HG02798 (cell line): ENCODE data around the gene MCCC1.
A peak's percentile ranks its signal among the peaks of the same experiment; 100 is the strongest.

Experiments
- ATAC-seq: cut with Tn5 transposase; IDR thresholded peaks from one replicate; pipeline ENCODE4 v1.9.1; 2021; ENCODE audit warnings: mild to moderate bottlenecking; ENCODE audit not compliant: unreplicated experiment, poor library complexity

MCCC1 gene

DNA sequence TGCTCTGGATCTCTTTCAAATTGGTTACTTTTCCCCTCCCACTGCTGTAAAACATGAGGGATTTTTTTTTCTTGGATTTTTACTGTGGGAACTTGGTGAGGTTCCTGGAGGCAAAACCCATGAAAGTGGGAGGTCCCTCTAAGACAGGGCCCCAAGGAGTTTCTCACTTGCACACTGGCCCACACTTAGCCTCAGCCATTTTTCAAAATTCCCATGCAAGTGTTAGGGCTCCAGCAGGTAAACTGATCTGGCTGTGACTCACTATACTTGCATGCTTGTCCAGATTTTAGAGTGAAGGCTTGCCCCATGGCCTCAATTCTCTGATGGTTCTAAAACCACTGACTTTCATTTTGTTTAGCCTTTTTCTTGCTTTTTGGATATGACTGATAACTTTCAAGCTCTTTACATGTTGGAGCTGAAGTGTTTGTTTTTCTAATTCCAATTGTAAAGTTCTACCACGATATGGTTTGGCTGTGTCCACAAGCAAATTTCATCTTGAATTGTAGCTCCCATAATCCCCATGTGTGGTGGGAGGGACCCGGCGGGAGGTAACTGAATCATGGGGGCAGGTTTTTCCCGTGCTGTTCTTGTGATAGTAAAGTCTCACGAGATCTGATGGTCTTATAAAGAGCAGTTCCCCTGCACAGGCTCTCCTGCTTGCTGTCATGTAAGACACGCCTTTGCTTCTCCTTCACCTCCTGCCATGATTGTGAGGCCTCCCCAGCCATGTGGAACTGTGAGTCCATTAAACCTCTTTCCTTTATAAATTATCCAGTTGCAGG, 37.7 kb downstream of the MCCC1 start:
- ATAC-seq, result no peak

DNA sequence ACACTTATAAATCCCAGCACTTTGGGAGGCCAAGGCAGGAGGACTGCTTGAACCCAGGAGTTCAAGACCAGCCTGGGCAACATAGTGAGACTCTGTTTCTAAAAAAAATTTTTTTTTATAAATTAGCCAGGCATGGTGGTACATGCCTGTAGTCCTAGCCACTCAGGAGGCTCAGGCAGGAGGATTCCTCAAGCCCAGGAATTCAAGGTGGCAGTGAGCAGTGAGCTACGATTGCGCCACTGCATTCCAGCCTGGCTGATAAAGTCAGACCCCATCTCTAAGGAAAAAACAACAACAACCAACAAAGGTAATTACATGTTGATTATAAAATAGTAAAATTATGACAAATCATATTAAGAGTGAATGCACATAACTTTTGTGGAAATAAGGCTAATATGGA, 40.9 kb downstream of the MCCC1 start:
- no peak for ATAC-seq

DNA sequence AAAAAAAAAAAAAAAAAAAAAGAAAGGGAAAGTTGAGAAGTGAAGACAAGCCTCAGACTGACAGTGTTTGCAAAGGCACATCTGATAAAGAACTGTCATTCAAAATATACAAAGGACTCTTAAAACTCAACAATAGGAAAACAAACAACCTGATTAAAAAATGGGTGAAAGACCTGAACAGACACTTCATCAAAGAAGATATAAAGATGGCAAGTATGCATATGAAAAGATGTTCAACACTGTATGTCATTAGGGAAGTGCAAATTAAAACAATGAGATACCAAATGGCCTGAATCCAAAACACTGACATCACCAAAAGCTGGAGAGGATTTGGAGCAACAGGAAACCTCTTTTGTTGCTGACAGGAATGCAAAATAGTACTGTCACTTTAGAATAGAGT, 48.6 kb downstream of the MCCC1 start:
- ATAC-seq, result no peak

DNA sequence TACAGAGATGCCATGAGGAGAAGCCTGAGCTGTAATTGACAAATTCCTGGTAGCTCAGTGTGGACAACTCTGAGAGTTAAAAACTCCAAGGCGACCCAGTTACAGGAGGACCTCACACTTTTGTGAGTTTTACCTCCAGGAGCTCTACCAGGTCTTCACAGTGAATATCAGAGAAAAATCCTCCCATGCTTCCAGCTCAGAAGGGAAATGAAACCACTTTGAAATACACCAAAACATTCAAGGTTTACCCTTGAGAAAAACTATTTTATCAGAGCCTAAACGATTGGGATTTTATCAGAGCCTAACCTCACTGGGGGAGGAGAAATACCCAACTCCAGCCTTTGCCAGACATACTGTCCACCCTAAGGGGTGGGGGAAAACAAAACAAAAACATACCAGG, 52.4 kb downstream of the MCCC1 start:
- ATAC-seq, result no peak

DNA sequence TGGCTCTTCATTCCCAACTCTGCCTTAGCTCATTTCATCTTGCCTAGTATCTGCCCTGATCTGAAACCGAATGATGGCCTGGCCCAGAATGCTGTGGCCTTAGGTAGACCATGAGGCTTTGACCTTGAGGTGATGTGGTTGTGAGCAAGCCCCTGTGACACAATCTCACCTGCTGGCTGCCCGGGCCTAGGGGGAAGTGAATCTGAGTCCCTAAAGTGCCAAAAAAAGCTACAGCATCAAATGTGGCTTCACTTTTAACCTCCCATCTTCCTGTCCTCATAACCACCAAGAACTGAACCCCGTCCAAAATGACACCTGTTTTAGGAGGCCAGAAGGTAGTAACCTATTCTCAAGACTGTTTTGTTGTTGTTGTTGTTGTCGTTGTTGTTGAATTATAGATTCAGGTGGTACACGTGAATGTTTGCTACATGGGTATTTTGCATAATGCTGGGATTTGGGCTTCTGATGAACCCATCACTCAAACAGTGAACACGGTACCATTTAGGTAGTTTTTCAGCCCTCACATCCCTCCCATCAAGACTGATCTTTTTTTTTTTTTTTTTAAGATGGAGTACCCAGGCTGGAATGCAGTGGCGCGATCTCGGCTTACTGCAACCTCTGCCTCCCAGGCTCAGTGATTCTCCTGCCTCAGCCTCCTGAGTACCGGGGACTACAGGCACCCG, 54.6 kb downstream of the MCCC1 start:
- ATAC-seq, result peak; percentile 97

DNA sequence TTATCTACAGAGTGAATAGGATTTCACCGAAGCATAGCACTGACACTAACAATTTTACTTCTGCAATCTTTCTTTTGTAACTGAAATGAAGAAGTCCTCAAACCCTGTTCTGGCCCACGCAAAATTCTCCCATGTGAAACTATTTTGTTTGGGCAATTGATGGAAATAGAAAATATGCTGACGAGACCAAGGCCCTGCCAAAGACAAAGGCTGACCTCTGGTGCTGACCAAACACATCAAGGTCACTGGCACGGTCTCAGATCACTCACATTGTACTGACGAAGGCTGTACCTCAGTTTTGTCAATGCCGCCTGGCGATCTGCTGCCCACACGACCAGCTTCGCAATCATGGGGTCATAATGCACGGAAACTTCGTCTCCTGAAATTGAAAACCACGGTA, 60.5 kb downstream of the MCCC1 start:
- no peak for ATAC-seq

DNA sequence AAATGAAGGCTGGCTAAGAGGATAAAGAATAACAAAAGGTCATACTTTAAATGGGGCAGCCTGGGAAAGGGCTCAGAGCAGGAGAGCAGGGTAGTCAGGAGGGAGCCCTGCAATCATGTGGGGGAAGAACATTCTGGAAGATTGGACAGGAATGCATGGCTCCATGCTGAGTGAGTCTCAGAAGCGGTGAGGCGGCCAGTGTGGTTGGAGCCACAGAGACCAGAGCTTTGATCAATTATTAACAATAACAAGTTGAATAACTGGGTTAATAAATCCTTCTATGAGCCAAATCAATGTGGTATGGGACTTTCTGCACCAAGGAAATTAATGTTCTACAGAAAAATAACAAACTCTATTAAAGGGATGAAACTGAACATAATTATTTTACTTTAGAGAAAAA, 61.1 kb downstream of the MCCC1 start:
- ATAC-seq, result no peak

DNA sequence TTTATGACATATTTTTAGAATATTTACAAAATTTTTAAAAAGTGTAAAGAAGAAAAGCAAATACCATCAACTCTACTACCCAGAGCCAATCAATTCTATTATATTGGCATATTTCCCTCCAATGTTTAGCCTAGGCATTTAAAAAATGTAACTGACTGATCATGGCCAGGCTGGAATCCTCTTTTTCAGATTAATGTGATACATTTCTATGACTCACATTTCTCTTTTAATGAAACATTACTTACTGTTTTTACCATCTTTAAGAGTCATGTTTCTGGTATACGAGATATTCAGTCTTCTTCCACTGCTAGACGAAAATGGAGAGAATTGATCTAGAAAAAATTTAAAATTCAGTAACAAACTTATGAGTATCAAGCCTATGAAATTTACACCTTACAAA, 65.5 kb downstream of the MCCC1 start:
- ATAC-seq, result no peak

DNA sequence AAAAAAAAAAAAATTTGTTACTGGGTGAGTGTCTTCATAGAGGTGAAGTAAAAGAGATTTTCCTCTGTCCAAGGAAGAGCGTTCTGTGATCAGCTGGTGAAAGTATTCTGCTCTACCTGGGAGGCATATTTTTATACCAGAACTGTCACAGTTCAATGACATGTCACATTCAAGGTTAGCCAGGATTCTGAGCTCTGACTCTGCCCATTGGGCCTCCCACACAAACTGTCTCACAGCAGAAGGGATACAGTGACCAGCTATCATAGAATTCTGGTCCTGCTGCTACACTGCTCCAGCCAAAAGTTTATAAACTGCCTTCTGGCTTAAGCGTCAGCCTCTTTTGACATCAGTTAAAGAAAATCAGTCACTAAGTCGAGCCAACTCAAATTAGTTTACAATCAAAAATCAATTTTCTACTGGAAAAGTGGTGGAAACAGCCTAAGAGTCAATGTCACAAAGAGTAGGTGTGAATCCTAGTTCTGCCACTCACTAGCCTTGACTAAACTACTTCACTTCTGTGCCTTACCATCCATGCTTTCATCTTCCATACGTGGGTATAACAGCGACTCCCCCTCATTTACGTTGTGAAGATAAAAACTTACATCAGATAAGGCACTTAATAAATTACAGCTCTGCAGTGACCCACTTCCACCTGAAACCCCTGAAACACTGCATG, 66.3 kb downstream of the MCCC1 start:
- no peak for ATAC-seq

DNA sequence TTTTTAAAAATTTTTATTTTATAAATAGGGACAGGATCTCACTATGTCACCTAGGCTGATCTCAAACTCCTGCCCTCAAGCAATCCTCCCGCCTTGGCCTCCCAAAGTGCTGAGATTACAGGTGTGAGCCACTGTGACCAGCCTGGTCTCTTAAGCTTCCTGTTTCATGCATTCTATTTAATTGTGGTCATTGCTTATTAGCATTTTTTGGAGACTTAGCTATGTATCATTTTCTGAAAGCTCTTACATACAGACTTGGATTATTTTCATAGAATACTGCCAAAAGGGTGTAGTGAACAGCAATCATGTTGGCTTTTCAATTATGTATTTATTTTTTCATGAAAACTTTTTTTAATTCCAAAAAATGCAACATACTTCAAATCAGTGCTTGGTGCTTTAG, 67.5 kb downstream of the MCCC1 start:
- ATAC-seq, result no peak

DNA sequence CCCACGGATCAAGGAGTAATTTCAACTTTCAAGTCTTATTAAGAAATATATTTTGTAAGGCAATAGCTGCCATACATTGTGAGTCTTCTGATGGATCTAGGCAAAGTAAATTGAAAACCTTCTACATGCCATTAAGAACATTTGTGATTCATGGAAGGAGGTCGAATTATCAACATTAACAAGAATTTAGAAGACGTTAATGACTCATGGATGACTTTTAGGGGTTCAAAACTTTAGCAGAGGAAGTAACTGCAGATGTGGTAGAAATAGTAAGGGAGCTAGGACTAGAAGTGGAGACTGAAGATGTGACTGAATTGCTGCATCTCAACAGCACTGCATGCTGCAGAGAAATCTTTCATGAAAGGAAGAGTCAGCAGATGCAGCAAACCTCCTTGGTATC, 70.9 kb downstream of the MCCC1 start:
- no peak for ATAC-seq

DNA sequence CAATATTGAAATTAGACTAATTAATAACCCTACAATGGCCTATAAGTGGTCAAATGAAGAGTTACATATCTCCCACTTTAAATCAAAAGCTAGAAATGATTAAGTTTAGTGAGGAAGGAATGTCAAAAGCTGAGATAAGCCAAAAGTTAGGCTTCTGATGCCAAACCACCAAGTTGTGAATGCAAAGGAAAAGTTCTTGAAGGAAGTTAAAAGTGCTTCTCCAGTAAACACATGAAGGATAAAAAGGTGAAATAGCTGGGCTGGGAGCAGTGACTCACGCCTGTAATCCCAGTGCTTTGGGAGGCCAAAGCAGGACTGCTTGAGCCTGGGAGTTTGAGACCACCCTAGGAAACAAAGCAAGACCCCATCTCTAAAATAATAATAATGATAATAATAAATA, 72.0 kb downstream of the MCCC1 start:
- ATAC-seq, result no peak

DNA sequence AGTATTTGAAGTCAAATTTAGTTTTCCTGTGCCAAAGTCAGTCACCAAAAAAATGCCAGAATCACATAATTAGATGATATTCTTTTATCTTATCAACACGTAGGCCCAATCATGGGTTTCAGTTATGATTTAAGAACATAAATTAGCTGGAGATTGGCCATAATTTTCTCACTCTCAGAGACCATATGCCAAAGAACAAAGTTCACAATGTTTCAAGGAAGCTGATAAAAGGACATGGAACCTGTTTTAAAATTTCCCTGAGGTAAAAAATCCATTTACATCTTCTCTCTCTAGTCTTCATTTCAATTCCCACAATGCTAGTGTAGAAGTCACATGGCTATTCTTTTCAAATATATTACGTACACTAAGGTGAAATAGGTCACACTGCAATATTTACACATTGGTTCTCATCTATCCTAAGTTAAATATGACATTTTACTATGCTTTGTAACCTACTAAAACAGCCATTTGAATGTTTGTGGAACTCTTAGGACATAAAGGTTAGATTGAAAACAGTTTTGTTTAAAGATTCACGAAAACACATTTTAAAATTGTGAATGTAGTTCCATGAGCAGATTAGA, 76.3 kb downstream of the MCCC1 start:
- no peak for ATAC-seq

DNA sequence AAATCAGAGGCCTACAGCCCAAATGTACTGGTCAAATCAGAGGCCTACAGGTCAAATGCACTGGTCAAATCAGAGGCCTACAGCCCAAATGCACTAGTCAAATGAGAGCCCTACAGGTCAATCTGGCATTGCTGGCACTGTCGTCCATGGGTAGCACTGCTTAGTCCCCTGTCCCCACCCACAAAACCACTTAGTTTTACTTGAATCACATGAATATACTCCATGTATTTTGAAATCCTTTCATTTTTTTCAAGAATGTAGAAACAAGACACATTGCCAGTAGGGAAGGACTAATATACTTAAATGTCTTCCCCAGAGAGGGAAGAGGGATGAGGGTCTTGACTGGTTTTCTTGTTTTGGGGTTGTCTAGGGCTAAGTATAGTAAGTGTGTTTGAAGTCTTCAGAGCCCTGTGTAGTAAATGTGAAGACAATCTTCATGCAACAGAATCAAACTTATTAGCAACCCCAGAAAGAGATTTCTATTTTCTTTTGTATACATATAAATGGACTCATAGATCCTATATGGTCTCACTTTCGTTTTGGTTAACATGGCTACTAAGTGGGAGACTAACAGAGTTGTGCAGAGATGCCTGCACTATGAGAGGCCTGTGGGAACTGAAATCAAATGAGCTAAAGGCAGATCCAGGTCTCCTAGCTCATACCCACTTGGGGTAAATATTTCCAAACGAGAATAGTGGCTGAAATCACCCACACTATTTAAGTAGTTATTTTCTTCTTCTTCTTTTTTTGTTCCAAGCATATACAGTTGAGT, 80.7 kb downstream of the MCCC1 start:
- no peak for ATAC-seq

DNA sequence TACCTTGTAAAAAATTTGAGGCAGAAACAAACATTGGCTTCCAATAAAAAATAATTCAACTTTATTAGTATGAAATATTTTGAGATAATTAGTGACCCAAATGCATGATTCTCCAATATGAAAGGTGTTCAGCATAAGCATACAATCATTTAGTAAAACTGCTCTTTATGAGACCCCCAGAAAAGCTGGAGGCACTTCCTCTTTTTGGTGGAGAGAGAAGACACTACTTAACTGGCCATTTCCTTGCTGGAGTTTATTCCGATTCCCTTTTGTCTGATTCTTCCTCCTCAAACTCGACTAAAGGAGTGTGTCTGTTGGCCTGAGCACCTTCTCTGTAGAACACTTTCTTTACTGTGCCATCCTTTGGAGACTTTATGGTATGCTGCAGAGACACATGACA, 84.1 kb downstream of the MCCC1 start:
- ATAC-seq, result no peak

DNA sequence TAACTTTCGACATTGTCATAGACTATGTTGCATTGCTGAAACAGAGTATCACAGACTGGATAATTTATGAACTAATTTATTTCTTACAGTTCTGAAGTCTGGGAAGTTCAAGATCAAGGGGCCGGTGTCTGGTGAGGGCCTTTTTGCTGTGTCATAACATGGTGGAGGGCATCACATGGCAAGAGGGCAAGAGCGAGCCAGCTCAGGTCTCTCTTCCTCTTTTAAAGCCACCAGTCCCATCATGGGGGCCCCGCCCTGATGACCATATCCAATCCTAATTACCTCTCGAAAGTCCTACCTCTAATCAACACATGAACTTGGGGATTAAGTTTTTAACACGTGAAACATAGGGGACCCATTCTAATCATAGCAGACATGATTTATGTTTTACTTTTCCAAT, 85.4 kb downstream of the MCCC1 start:
- no peak for ATAC-seq

DNA sequence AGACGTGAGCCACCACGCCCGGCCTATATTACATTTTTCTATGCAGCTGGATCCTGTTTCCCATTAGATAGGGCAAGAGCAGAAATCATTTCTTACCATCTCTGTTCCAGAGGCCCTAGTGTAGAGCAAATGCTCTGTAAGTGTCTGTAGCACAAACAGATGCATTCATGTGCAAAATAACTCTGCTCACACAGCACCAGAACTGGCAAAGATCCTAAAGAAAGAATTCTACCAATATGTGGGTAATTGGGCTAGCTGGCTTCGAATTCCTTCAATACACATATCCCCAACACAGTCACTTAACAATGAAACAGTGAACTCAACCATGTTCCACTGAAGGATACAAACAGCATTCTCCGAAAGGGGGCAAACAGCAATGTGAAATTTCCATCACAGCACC, 86.2 kb downstream of the MCCC1 start:
- ATAC-seq, result no peak

DNA sequence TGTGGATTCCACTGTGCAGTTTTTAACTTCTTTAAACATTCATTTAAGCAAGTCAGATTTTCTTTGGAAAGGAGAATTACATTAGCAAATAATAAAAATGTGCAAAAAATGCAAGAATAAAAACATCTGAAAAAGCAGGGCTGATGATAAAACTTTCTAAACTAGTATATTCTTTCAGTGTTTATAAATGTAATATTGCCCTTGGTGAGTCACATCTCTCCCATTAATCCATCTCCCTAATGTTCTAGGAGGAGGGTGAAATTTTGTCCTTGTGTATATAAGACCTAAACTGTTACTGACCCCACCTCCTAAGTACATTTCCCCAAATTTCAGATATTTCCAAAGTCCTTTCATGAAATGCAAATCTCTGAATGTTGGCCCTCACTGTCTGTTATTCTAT, 90.5 kb downstream of the MCCC1 start:
- no peak for ATAC-seq

DNA sequence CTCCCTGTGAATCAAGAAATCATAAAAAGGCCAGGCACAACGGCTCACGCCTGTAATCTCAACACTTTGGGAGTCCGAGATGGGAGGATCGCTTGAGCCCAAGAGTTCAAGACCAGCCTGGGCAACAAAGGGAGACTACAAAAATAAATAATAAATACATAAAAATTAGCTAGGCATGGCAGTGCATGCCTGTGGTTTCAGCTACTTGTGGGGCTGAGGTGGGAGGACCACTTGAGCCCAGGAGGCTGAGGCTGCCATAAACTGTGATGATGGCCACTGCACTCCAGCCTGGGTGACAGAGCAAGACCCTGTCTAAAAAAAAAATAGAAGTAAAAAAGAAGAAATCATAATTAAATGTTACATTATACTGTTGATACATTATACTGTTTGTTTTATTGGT, 91.0 kb downstream of the MCCC1 start:
- no peak for ATAC-seq

DNA sequence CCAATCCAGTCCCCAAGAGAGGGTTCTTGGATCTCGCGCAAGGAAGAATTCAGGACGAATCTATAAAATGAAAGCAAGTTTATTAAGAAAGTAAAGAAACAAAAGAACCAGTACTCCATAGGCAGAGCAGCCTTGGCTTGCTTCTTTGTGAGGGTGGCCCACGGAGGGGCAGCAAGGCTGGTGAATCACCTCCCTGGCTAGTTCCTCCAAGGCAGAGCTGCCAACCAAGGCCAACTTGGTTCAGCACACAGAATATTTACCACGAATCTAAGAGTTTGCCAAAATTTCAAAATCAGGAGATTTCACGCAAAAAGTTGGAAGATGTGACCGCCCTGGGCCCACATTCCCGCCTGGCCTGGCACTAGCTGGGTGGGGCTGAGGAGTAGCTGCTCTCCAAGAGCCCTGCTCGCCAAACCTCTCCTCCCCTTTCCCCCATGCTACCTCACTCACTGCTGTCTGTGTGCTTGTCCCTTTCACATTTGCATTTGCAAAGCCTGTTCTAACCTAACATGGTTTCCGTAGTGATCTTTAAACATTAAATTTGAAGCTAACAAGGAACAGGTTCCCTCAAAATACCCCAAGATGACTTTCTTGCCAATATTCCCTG, 92.8 kb downstream of the MCCC1 start:
- ATAC-seq, result no peak
